T-cell (primary cell): ENCODE measurements around the gene PSORS1C2. TPM values are rescaled to one million over a fixed set of nuclear protein-coding genes. Genes with fewer than 3 reads are reported as not detected.
A peak's percentile ranks its signal among the peaks of the same experiment; 100 is the strongest.

Experiments used
- ATAC-seq, 4 experiments: fragments of 200-7000 bp in 3 of 4; fragments of 150-1000 bp in 1 of 4; cut with Tn5 transposase; replicated peaks in 1 of 4; 1 replicate in 3 of 4; 2 replicates in 1 of 4; pipeline ENCODE4 v1.10.0; 2021; ENCODE audit warnings: moderate library complexity in 3 of 4, mild to moderate bottlenecking in 2 of 4, moderate number of reproducible peaks in 1 of 4
- CTCF ChIA-PET, 2 donors: fragments of 300-600 bp; sonication (Branson Sonifier 250); formaldehyde crosslinking; loops; one replicate each; lab custom pipeline; 2022; ENCODE audit warnings: antibody characterized with exemption in 2 of 2; lab: Charles Lee
- POLR2A ChIA-PET, 2 donors: fragments of 300-600 bp; sonication (Branson Sonifier 250); formaldehyde crosslinking; loops; one replicate each; lab custom pipeline; 2022; ENCODE audit warnings: antibody characterized with exemption in 2 of 2; lab: Charles Lee
- DNase-seq, 35 experiments: peaks; one replicate each; pipeline versions ENCODE4 v3.0.0 to v3.0.0-alpha.2; 2013 to 2023
- H3K27ac ChIP-seq: one replicate; pipeline ENCODE4 v1.5.1; 2013; ENCODE audit warnings: low read length
- H3K27me3 ChIP-seq, 2 experiments: replicated peaks in 1 of 2; 1 replicate in 1 of 2; 2 replicates in 1 of 2; pipeline versions ENCODE4 v1.6.1 to v1.7.0; 2013; ENCODE audit warnings: low read length in 1 of 2, mixed read lengths in 1 of 2; ENCODE audit not compliant: control insufficient read depth in 2 of 2, insufficient read depth in 2 of 2; ENCODE audit errors: extremely low read depth in 1 of 2
- H3K36me3 ChIP-seq, 2 donors: 1 replicate in 1 of 2; 2 replicates in 1 of 2; pipeline versions ENCODE4 v1.6.1 to v1.7.0; 2013; ENCODE audit warnings: low read length in 1 of 2; ENCODE audit not compliant: control insufficient read depth in 2 of 2, insufficient read depth in 1 of 2; ENCODE audit errors: extremely low read depth in 1 of 2
- H3K4me1 ChIP-seq, 2 experiments: 1 replicate in 1 of 2; 2 replicates in 1 of 2; pipeline versions ENCODE4 v1.6.1 to v1.7.0; 2013; ENCODE audit warnings: low read length in 2 of 2, mixed read lengths in 1 of 2; ENCODE audit not compliant: insufficient read depth in 2 of 2, control insufficient read depth in 1 of 2; ENCODE audit errors: extremely low read depth in 1 of 2
- H3K4me3 ChIP-seq, 2 donors: 1 replicate in 1 of 2; 2 replicates in 1 of 2; pipeline versions ENCODE4 v1.5.1 to v1.7.0; 2013; ENCODE audit warnings: mild to moderate bottlenecking in 2 of 2, low read length in 1 of 2, moderate library complexity in 1 of 2; ENCODE audit not compliant: control insufficient read depth in 1 of 2; ENCODE audit errors: extremely low read depth in 1 of 2
- H3K9me3 ChIP-seq: 2 replicates; pipeline ENCODE4 v1.7.0; 2013
- H3K27ac Mint-ChIP-seq, 2 donors: one replicate each; pipeline ENCODE4 v1.8.0; 2020 to 2021; ENCODE audit warnings: mild to moderate bottlenecking in 2 of 2, mixed read lengths in 2 of 2
- H3K27me3 Mint-ChIP-seq, 2 donors: one replicate each; pipeline ENCODE4 v1.8.0; 2021 to 2022; ENCODE audit warnings: mixed read lengths in 2 of 2
- H3K36me3 Mint-ChIP-seq: one replicate; pipeline ENCODE4 v1.8.0; 2021; ENCODE audit warnings: mixed read lengths
- H3K4me1 Mint-ChIP-seq, 3 donors: one replicate each; pipeline ENCODE4 v1.8.0; 2020 to 2022; ENCODE audit warnings: mixed read lengths in 3 of 3, mild to moderate bottlenecking in 1 of 3
- H3K4me3 Mint-ChIP-seq, 3 donors: one replicate each; pipeline ENCODE4 v1.8.0; 2020 to 2022; ENCODE audit warnings: mild to moderate bottlenecking in 3 of 3, mixed read lengths in 3 of 3, moderate library complexity in 3 of 3
- H3K9me3 Mint-ChIP-seq, 3 donors: one replicate each; pipeline ENCODE4 v1.8.0; 2020 to 2022; ENCODE audit warnings: mixed read lengths in 3 of 3
- WGBS: methylation state at CpG from one replicate; pipeline ENCODE4 v1.1.5; 2013; ENCODE audit warnings: missing lambda C conversion rate; ENCODE audit not compliant: insufficient coverage; 5-methylcytosine and 5-hydroxymethylcytosine counted together
- total RNA-seq, 35 experiments: library from RNA in 6 of 35; stranded (reverse) in 6 of 35; fragments of 120-200 nt in 1 of 35; gene quantifications; one replicate each; pipeline versions ENCODE4 v1.2.1 to v1.2.4 and lab custom pipeline; 2013 to 2026

Gene PSORS1C2
- total RNA-seq, 5 donors from 2014 or later (not counting 1 experiment from before 2014, with no cell fraction given), result not detected

DNA sequence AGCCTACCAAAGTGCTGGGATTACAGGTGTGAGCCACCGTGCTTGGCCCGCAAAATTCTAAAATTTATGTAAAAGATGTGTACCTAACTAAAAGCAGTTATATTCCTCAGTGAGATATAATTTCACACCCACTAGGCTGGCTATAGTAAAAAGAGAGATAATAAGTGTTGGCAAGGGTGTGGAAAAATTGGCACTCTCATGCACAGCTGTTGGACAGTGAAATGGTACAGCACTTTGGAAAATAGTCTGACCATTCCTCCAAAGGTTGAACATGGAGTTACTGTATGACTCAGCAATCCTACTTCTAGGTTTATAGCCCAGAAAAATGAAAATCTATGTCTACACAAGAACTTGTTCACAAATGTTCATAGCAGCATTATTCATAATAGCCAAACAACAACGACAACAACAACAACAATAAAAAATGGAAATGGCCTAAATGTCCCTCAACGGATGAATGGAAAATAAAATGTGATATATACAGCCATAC is 40.4 kb downstream of the PSORS1C2 start:
- Mint-ChIP-seq H3K27me3 (no peaks in the 10 kb centered on the region), H3K36me3 (no peaks in the 10 kb centered on the region), H3K4me3 (no peak overlapping the region), H3K9me3 (no peaks in the 10 kb centered on the region), H3K4me1 (peaks cover 44 to 55% (median 51%) of the 10 kb centered on the region in 3 donors), H3K27ac (peak overlapping the region in 1 of 2 donors; percentile 16)
- POLR2A ChIA-PET, result no interaction called here
- DNase-seq (no peak), ATAC-seq (no peak)
- H3K4me1 ChIP-seq, result peaks cover 13 to 41% of the 10 kb centered on the region in 2 experiments
- H3K4me3 ChIP-seq, result no peak overlapping the region
- WGBS, result no CpG with 5 or more reads among the region's 4 CpGs
- H3K36me3 ChIP-seq, result no peaks in the 10 kb centered on the region
- H3K27me3 ChIP-seq, result no peaks in the 10 kb centered on the region
- CTCF ChIA-PET, result interaction anchor here in 1 of 2 donors (0.6 kb wide), 1 partner anchor 124 kb away, joined by 4 read pairs; no protein-coding TSS in a partner anchor
- H3K9me3 ChIP-seq, result no peaks in the 10 kb centered on the region
- H3K27ac ChIP-seq, result no peak overlapping the region

- Mint-ChIP-seq H3K36me3 (no peaks in the 10 kb centered on the region), H3K4me1 (peaks cover 44 to 54% (median 49%) of the 10 kb centered on the region in 3 donors), H3K27ac (peak overlapping the region; percentile 66 to 71), H3K4me3 (no peak overlapping the region), H3K27me3 (no peaks in the 10 kb centered on the region), H3K9me3 (no peaks in the 10 kb centered on the region)
- Histone ChIP-seq H3K36me3 (no peaks in the 10 kb centered on the region), H3K27ac (no peak overlapping the region), H3K4me1 (peaks cover 13 to 41% of the 10 kb centered on the region in 2 experiments), H3K4me3 (no peak overlapping the region), H3K9me3 (no peaks in the 10 kb centered on the region), H3K27me3 (no peaks in the 10 kb centered on the region)
- ChIA-PET POLR2A (no interaction called here), CTCF (interaction anchor here in 1 of 2 donors (1.0 kb wide), 1 partner anchor 9 kb away, joined by 3 read pairs; no protein-coding TSS in a partner anchor)
- no peak for DNase-seq
- WGBS, result 88% methylated on average over 2 of the region's 5 CpGs
- no peak for ATAC-seq
Observed at GRCh38 chr6:31096656-31097055, 42.2 kb downstream of the PSORS1C2 start.

DNA sequence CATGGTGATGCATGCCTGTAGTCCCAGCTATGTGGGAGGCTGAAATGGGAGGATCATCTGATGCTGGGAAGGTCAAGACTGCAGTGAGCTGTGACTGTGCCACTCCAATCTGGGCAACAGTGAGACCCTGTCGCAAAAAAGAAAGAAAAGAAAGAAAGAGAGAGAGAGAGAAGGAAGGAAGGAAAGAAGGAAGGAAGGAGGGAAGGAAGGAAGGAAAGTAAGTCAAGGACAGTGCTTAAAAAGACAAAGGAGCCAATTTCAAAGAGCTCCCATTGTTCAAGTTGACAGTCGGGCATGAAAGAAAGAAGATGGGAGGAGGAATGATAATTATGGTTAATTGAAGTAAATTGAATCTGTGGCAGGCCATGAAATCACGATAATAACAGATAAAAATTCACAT is 42.7 kb downstream of the PSORS1C2 start:
- CTCF ChIA-PET, result interaction anchor here in 1 of 2 donors (0.6 to 1.0 kb wide), 3 partner anchors 9 to 35 kb away, joined by 3 to 4 read pairs (median 4); no protein-coding TSS in a partner anchor
- no peaks in the 10 kb centered on the region for H3K36me3 ChIP-seq
- no peak overlapping the region for H3K4me3 ChIP-seq
- no peaks in the 10 kb centered on the region for H3K27me3 Mint-ChIP-seq
- peak overlapping the region in 1 of 2 donors; percentile 74 for H3K27ac Mint-ChIP-seq
- peaks cover 13 to 41% of the 10 kb centered on the region in 2 experiments for H3K4me1 ChIP-seq
- POLR2A ChIA-PET, result no interaction called here
- no peak overlapping the region for H3K27ac ChIP-seq
- H3K9me3 ChIP-seq, result no peaks in the 10 kb centered on the region
- WGBS, result 100% methylated on average over 2 of the region's 3 CpGs
- DNase-seq (no peak), ATAC-seq (no peak)
- H3K4me3 Mint-ChIP-seq, result peak overlapping the region in 1 of 3 donors; percentile 69
- H3K27me3 ChIP-seq, result no peaks in the 10 kb centered on the region
- H3K9me3 Mint-ChIP-seq, result no peaks in the 10 kb centered on the region
- no peaks in the 10 kb centered on the region for H3K36me3 Mint-ChIP-seq
- H3K4me1 Mint-ChIP-seq, result peaks cover 44 to 59% (median 49%) of the 10 kb centered on the region in 3 donors

- Mint-ChIP-seq H3K27me3 (no peaks in the 10 kb centered on the region), H3K9me3 (no peaks in the 10 kb centered on the region), H3K4me1 (peaks cover 44 to 59% (median 49%) of the 10 kb centered on the region in 3 donors), H3K4me3 (peak overlapping the region; percentile 50 to 69 (median 62)), H3K36me3 (no peaks in the 10 kb centered on the region), H3K27ac (peak overlapping the region; percentile 99 to 100)
- peak overlapping the region; percentile 81 for H3K27ac ChIP-seq
- DNase-seq, result peak; percentile 20 to 75 (median 50)
- peak; percentile 88 to 96 (median 96) for ATAC-seq
- 5% methylated on average over 2 of the region's 3 CpGs for WGBS
- ChIA-PET POLR2A (no interaction called here), CTCF (interaction anchor here in 1 of 2 donors (0.7 kb wide), 1 partner anchor 15 kb away, joined by 3 read pairs; no protein-coding TSS in a partner anchor)
- no peaks in the 10 kb centered on the region for H3K9me3 ChIP-seq
- H3K4me3 ChIP-seq, result peak overlapping the region in 1 of 2 donors; percentile 49
- no peaks in the 10 kb centered on the region for H3K36me3 ChIP-seq
- H3K4me1 ChIP-seq, result peaks cover 13 to 41% of the 10 kb centered on the region in 2 experiments
- H3K27me3 ChIP-seq, result no peaks in the 10 kb centered on the region
Observed at GRCh38 chr6:31094389-31094881, 44.4 kb downstream of the PSORS1C2 start.

DNA sequence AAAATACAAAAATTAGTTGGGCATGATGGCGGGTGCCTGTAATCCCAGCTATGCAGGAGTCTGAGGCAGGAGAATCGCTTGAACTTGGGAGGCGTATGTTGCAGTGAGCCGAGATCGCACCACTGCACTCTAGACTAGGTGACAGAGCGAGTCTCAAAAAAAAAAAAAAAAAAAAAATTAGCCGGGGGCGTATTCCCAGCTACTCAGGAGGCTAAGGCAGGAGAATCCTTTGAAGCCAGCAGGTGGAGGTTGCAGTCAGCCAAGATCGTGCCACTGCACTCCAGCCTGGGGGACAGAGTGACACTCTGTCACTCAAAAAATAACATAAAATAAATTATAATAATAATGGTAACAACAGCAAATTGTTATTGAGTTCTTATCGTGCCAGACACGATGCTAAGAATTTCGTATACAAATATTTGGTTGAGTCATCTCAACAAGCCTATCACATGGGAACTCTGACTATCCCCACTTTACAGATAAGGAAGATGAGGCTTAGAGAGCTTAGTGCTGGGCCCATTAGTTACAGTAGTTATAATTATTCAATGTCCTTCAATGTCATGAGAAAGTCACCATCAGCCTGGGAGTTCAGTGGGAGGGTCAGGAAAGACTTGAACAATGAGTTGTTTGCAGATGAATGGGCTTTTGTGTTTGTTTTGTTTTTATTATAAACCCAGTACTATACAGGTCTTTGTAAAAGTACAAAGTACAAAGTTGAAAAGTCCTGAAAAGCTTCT is 45.9 kb downstream of the PSORS1C2 start:
- H3K9me3 ChIP-seq, result no peaks in the 10 kb centered on the region
- DNase-seq (no peak), ATAC-seq (no peak)
- H3K27me3 Mint-ChIP-seq, result no peaks in the 10 kb centered on the region
- peak overlapping the region; percentile 70 to 72 for H3K27ac Mint-ChIP-seq
- CTCF ChIA-PET, result interaction anchor here (0.7 to 1.5 kb wide), 4 partner anchors 14 to 619 kb away, joined by 3 to 5 read pairs (median 4); no protein-coding TSS in a partner anchor
- H3K4me3 ChIP-seq, result no peak overlapping the region
- peaks cover 41 to 56% (median 44%) of the 10 kb centered on the region in 3 donors for H3K4me1 Mint-ChIP-seq
- peaks cover 13 to 41% of the 10 kb centered on the region in 2 experiments for H3K4me1 ChIP-seq
- POLR2A ChIA-PET, result interaction anchor here in 1 of 2 donors (0.6 to 1.0 kb wide), 3 partner anchors 36 to 864 kb away, joined by 3 to 4 read pairs (median 3); no protein-coding TSS in a partner anchor
- no peaks in the 10 kb centered on the region for H3K36me3 Mint-ChIP-seq
- H3K9me3 Mint-ChIP-seq, result no peaks in the 10 kb centered on the region
- no peaks in the 10 kb centered on the region for H3K36me3 ChIP-seq
- no peak overlapping the region for H3K4me3 Mint-ChIP-seq
- 100% methylated on average over 4 of the region's 12 CpGs for WGBS
- peak overlapping the region; percentile 81 for H3K27ac ChIP-seq
- H3K27me3 ChIP-seq, result no peaks in the 10 kb centered on the region

DNA sequence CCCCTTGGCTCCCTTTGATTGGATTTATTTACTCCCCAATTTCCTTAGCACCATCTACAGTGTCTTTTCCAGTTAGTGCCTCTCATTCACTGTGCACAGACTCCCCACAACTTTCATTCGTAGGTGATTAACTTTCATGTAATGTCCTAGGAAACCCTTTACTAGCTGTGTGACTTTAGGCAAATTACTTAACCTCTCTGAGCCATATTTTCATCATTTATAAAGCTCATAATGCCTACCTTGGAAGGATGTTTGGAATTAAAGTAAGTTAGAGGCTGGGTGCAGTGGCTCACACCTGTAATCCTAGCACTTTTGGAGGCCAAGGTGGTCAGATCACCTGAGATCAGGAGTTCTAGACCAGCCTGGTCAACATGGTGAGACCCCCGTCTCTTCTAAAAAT is 46.6 kb downstream of the PSORS1C2 start:
- Mint-ChIP-seq H3K27me3 (no peaks in the 10 kb centered on the region), H3K4me3 (no peak overlapping the region), H3K27ac (peak overlapping the region in 1 of 2 donors; percentile 49), H3K4me1 (peaks cover 41 to 54% (median 42%) of the 10 kb centered on the region in 3 donors), H3K36me3 (no peaks in the 10 kb centered on the region), H3K9me3 (no peaks in the 10 kb centered on the region)
- no peak overlapping the region for H3K27ac ChIP-seq
- ATAC-seq, result no peak
- no peak for DNase-seq
- H3K4me3 ChIP-seq, result no peak overlapping the region
- H3K9me3 ChIP-seq, result no peaks in the 10 kb centered on the region
- peaks cover 13 to 40% of the 10 kb centered on the region in 2 experiments for H3K4me1 ChIP-seq
- H3K27me3 ChIP-seq, result no peaks in the 10 kb centered on the region
- POLR2A ChIA-PET, result no interaction called here
- WGBS, result no CpG with 5 or more reads among the region's 2 CpGs
- no peaks in the 10 kb centered on the region for H3K36me3 ChIP-seq
- CTCF ChIA-PET, result interaction anchor here in 1 of 2 donors (0.7 kb wide), 1 partner anchor 41 kb away, joined by 4 read pairs; no protein-coding TSS in a partner anchor
